GM06990 (cell line): ENCODE data around the gene SGCG.
"Not testable (repeated sequence)": the region's sequence is repeated elsewhere in the genome, so short reads cannot be mapped to it uniquely, and the experiment has no call there.

Experiments
- DNase-seq: peaks from one replicate; pipeline ENCODE4 v3.0.0-alpha.2; 2011; ENCODE audit not compliant: insufficient read length; ENCODE audit errors: extremely low read depth
- H3K27me3 ChIP-seq: replicated peaks from 2 replicates; pipeline ENCODE4 v1.6.0; 2011; ENCODE audit warnings: low read length; ENCODE audit not compliant: control insufficient read depth, insufficient read depth
- H3K36me3 ChIP-seq: 2 replicates; pipeline ENCODE4 v1.5.1; 2011; ENCODE audit warnings: low read length; ENCODE audit not compliant: control insufficient read depth, insufficient read depth
- H3K4me3 ChIP-seq: replicated peaks from 2 replicates; pipeline ENCODE4 v1.5.1; 2011; ENCODE audit warnings: low read depth, mild to moderate bottlenecking, control low read depth, low read length
- CTCF ChIP-seq: IDR thresholded peaks from 2 replicates; pipeline ENCODE4 v1.5.1; 2011; ENCODE audit warnings: low read length, control low read depth, mild to moderate bottlenecking, inconsistent platforms; ENCODE audit not compliant: insufficient read depth, poor library complexity, severe bottlenecking

SGCG gene

GRCh38 chr13:23212671-23213070 lies 31.9 kb downstream of the SGCG start:
- H3K36me3 ChIP-seq = no peaks in the 10 kb centered on the region
- no peak for DNase-seq
- no peaks in the 10 kb centered on the region for H3K27me3 ChIP-seq
- H3K4me3 ChIP-seq = no peak overlapping the region
- no peak for TF ChIP-seq CTCF

- H3K36me3 ChIP-seq = no peaks in the 10 kb centered on the region
- TF ChIP-seq CTCF = no peak
- H3K4me3 ChIP-seq = no peak overlapping the region
- DNase-seq = no peak
- no peaks in the 10 kb centered on the region for H3K27me3 ChIP-seq
Measured at GRCh38 chr13:23231241-23231640, 50.5 kb downstream of the SGCG start.

GRCh38 chr13:23235994-23236393 lies 55.2 kb downstream of the SGCG start:
- no peak for TF ChIP-seq CTCF
- H3K4me3 ChIP-seq = no peak overlapping the region
- no peaks in the 10 kb centered on the region for H3K36me3 ChIP-seq
- DNase-seq = no peak
- no peaks in the 10 kb centered on the region for H3K27me3 ChIP-seq

- H3K27me3 ChIP-seq = no peaks in the 10 kb centered on the region; the same call in 1 of the 2 replicates
- H3K36me3 ChIP-seq = no peaks in the 10 kb centered on the region
- no peak overlapping the region for H3K4me3 ChIP-seq
- no peak for DNase-seq
- TF ChIP-seq CTCF = no peak
Measured at GRCh38 chr13:23243066-23243465, 62.3 kb downstream of the SGCG start.

GRCh38 chr13:23248410-23248809 lies 67.6 kb downstream of the SGCG start:
- not testable (repeated sequence) for DNase-seq, H3K4me3 ChIP-seq, H3K36me3 ChIP-seq, H3K27me3 ChIP-seq

- TF ChIP-seq CTCF = no peak
- no peak for DNase-seq
- H3K27me3 ChIP-seq = no peaks in the 10 kb centered on the region
- no peak overlapping the region for H3K4me3 ChIP-seq
- H3K36me3 ChIP-seq = no peaks in the 10 kb centered on the region
Measured at GRCh38 chr13:23254506-23254905, 73.7 kb downstream of the SGCG start.

GRCh38 chr13:23267571-23267970 lies 86.8 kb downstream of the SGCG start:
- no peak for TF ChIP-seq CTCF
- Histone ChIP-seq H3K27me3 (no peaks in the 10 kb centered on the region), H3K4me3 (no peak overlapping the region), H3K36me3 (no peaks in the 10 kb centered on the region)
- DNase-seq = no peak
